Endodermal cell (in vitro differentiated cells): ENCODE data around the gene PLEKHS1. TPM values are rescaled to one million over a fixed set of nuclear protein-coding genes. Genes with fewer than 3 reads are reported as not detected.

ENCODE experiments used
- DNase-seq: peaks from one replicate; pipeline ENCODE4 v3.0.0-alpha.2; 2017
- H3K27ac ChIP-seq: 2 replicates; pipeline ENCODE4 v1.5.1; 2013; ENCODE audit warnings: mild to moderate bottlenecking, low read depth, low read length, moderate library complexity
- H3K27me3 ChIP-seq: 2 replicates; pipeline ENCODE4 v1.6.1; 2013; ENCODE audit warnings: mild to moderate bottlenecking, low read length, moderate library complexity; ENCODE audit not compliant: insufficient read depth, control insufficient read depth, poor library complexity, severe bottlenecking
- H3K36me3 ChIP-seq: 2 replicates; pipeline ENCODE4 v1.7.0; 2013; ENCODE audit warnings: mild to moderate bottlenecking, low read length, moderate library complexity; ENCODE audit not compliant: control insufficient read depth, insufficient read depth
- H3K4me1 ChIP-seq: one replicate; pipeline ENCODE4 v1.7.0; 2013; ENCODE audit warnings: low read length; ENCODE audit not compliant: control insufficient read depth, insufficient read depth
- H3K4me3 ChIP-seq: 2 replicates; pipeline ENCODE4 v1.5.1; 2013; ENCODE audit warnings: mild to moderate bottlenecking, low read length, moderate library complexity
- H3K9ac ChIP-seq: 2 replicates; pipeline ENCODE4 v1.6.1; 2013; ENCODE audit warnings: mild to moderate bottlenecking, low read length, moderate library complexity; ENCODE audit not compliant: poor library complexity, severe bottlenecking; ENCODE audit errors: extremely low read depth
- H3K9me3 ChIP-seq: 2 replicates; pipeline ENCODE4 v1.6.1; 2013; ENCODE audit warnings: mild to moderate bottlenecking, low read length, moderate library complexity; ENCODE audit not compliant: control insufficient read depth
- H3K27ac Mint-ChIP-seq: 2 replicates; pipeline ENCODE4 v1.8.0; 2020; ENCODE audit warnings: mixed read lengths
- H3K27me3 Mint-ChIP-seq: 2 replicates; pipeline ENCODE4 v1.8.0; 2021; ENCODE audit warnings: mild to moderate bottlenecking, mixed read lengths; ENCODE audit not compliant: insufficient read depth
- H3K36me3 Mint-ChIP-seq: 2 replicates; pipeline ENCODE4 v1.8.0; 2020; ENCODE audit warnings: low read depth, mixed read lengths
- H3K4me1 Mint-ChIP-seq: 2 replicates; pipeline ENCODE4 v1.8.0; 2020; ENCODE audit warnings: mixed read lengths
- H3K4me3 Mint-ChIP-seq: 2 replicates; pipeline ENCODE4 v1.8.0; 2020; ENCODE audit warnings: mild to moderate bottlenecking, moderate library complexity, mixed read lengths
- H3K9me3 Mint-ChIP-seq: 2 replicates; pipeline ENCODE4 v1.8.0; 2020; ENCODE audit warnings: mild to moderate bottlenecking, mixed read lengths
- WGBS, 2 experiments: methylation state at CpG; one replicate each; pipeline versions ENCODE4 v1.1.5 to v1.1.7; 2013; ENCODE audit warnings: missing lambda C conversion rate in 2 of 2, mixed read lengths in 1 of 2; ENCODE audit not compliant: insufficient coverage in 1 of 2, insufficient read length in 1 of 2; 5-methylcytosine and 5-hydroxymethylcytosine counted together
- total RNA-seq, 2 donors: library from RNA; stranded (reverse); fragmentation: NEBNext Ultra II Directional in 1 of 2; extraction: Animal tissue kit (Norgen Biotek cat#: 25700) in 1 of 2; gene quantifications; 2 replicates in 1 of 2; 3 replicates in 1 of 2; pipeline ENCODE4 v1.2.1, GENCODE V29; 2021
- TF ChIP-seq, protein P1 (sequence below): fragments of 200-600 bp; sonication (generic); conservative IDR thresholded peaks from 2 replicates; pipeline ENCODE4 v1.5.0; 2021; ENCODE audit warnings: antibody characterized with exemption, mild to moderate bottlenecking

Gene PLEKHS1
- total RNA-seq, 2 donors from 2014 or later = not detected

DNA sequence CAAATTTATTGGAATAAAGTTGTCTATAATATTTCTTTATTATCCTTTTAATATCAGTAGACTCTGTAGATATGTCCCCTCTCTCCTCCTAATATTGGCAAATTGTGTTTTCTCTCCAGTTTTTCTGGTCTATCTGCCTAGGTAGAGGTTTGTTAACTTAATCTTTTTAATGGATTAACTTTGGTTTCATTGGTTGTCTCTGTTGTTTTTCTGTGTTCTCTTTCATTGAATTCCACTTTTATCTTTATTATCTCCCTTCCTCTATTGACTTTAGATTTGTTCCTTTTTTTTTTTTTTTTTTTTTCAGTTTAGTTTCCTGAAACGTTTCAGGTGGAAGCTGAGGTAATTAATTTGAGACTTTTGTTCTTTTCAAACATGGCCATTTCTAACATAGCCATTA is 10.6 kb downstream of the PLEKHS1 start:
- Histone ChIP-seq H3K27ac (no peak overlapping the region), H3K4me3 (peak overlapping the region; percentile 25), H3K9me3 (peaks cover 21% of the 10 kb centered on the region), H3K4me1 (no peaks in the 10 kb centered on the region), H3K9ac (no peak overlapping the region), H3K36me3 (no peaks in the 10 kb centered on the region), H3K27me3 (no peaks in the 10 kb centered on the region)
- no peak for DNase-seq
- Mint-ChIP-seq H3K4me3 (no peak overlapping the region), H3K9me3 (peaks cover 17% of the 10 kb centered on the region), H3K27ac (no peak overlapping the region), H3K4me1 (peaks cover 3% of the 10 kb centered on the region), H3K36me3 (peaks cover 2% of the 10 kb centered on the region), H3K27me3 (no peaks in the 10 kb centered on the region)
- TF ChIP-seq, protein P1, sequence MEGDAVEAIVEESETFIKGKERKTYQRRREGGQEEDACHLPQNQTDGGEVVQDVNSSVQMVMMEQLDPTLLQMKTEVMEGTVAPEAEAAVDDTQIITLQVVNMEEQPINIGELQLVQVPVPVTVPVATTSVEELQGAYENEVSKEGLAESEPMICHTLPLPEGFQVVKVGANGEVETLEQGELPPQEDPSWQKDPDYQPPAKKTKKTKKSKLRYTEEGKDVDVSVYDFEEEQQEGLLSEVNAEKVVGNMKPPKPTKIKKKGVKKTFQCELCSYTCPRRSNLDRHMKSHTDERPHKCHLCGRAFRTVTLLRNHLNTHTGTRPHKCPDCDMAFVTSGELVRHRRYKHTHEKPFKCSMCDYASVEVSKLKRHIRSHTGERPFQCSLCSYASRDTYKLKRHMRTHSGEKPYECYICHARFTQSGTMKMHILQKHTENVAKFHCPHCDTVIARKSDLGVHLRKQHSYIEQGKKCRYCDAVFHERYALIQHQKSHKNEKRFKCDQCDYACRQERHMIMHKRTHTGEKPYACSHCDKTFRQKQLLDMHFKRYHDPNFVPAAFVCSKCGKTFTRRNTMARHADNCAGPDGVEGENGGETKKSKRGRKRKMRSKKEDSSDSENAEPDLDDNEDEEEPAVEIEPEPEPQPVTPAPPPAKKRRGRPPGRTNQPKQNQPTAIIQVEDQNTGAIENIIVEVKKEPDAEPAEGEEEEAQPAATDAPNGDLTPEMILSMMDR = no peak
- whole genome bisulfite sequencing, 2 experiments = no CpG with 5 or more reads among the region's 1 CpG

DNA sequence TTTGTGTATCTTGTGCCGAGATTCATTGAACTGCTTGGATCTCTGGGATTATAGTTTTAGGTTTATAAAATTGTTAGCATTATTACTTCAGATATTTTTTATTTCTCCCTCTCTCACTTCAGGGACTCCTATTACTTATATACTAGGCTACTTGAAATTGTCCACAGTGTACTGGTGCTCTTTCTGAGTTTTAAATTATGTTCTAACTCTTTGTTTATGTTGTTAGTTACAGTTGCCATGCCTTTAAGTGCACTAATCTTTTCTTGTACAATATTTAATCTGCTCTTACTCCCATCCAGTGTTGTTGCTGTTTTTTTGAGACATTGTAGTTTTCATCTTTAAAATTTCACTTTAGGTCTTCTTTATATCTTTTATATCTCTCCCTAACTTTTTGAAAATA is 13.1 kb downstream of the PLEKHS1 start:
- Mint-ChIP-seq H3K36me3 (peaks cover 2% of the 10 kb centered on the region), H3K27ac (no peak overlapping the region), H3K27me3 (peaks cover 5% of the 10 kb centered on the region), H3K4me1 (peaks cover 6% of the 10 kb centered on the region), H3K4me3 (no peak overlapping the region), H3K9me3 (peaks cover 17% of the 10 kb centered on the region)
- H3K27me3 ChIP-seq = peaks cover 4% of the 10 kb centered on the region
- H3K9me3 ChIP-seq = peaks cover 21% of the 10 kb centered on the region
- H3K9ac ChIP-seq = no peak overlapping the region
- no peaks in the 10 kb centered on the region for H3K4me1 ChIP-seq
- TF ChIP-seq, protein P1 = no peak
- DNase-seq = no peak
- H3K27ac ChIP-seq = no peak overlapping the region
- H3K4me3 ChIP-seq = no peak overlapping the region
- no peaks in the 10 kb centered on the region for H3K36me3 ChIP-seq
- WGBS, 2 experiments = 78% methylated on average over 1 of the region's 1 CpG; no CpG with 5 or more reads in 1 of the 2 experiments

DNA sequence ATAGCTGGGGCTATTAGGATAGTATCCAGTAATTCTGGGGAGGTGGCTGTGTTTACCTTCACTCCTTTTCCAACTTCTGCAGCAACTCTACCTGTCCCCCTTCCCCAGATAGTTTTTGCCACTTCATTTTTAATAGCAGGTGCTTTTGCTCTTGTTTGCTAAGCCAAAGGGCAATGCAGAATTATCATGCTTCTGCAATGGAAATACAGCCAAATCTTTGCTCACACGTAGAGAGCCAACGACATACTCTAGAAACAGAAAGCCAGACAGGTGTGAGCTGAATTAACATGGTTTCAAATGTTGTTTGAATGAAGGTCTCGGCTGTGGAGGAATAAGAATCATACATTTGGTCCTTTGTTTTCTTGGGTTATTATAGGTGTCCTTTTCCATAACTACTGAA is 14.4 kb downstream of the PLEKHS1 start:
- 90 to 97% methylated on average over 3 of the region's 3 CpGs for WGBS, 2 experiments
- Mint-ChIP-seq H3K36me3 (peaks cover 2% of the 10 kb centered on the region), H3K27ac (no peak overlapping the region), H3K4me1 (peaks cover 17% of the 10 kb centered on the region), H3K4me3 (no peak overlapping the region), H3K27me3 (peaks cover 5% of the 10 kb centered on the region), H3K9me3 (peaks cover 17% of the 10 kb centered on the region)
- Histone ChIP-seq H3K9ac (no peak overlapping the region), H3K27me3 (peaks cover 8% of the 10 kb centered on the region), H3K4me1 (no peaks in the 10 kb centered on the region), H3K27ac (no peak overlapping the region), H3K36me3 (no peaks in the 10 kb centered on the region), H3K9me3 (peaks cover 21% of the 10 kb centered on the region), H3K4me3 (no peak overlapping the region)
- DNase-seq = no peak
- TF ChIP-seq, protein P1 = no peak
